GM19351 (cell line): ENCODE data around the gene METTL15.
"Not testable (repeated sequence)": the region's sequence is repeated elsewhere in the genome, so short reads cannot be mapped to it uniquely, and the experiment has no call there.

Experiments
- ATAC-seq: cut with Tn5 transposase; IDR thresholded peaks from one replicate; pipeline ENCODE4 v1.9.1; 2021; ENCODE audit warnings: mild to moderate bottlenecking, moderate library complexity; ENCODE audit not compliant: unreplicated experiment

METTL15 gene

DNA sequence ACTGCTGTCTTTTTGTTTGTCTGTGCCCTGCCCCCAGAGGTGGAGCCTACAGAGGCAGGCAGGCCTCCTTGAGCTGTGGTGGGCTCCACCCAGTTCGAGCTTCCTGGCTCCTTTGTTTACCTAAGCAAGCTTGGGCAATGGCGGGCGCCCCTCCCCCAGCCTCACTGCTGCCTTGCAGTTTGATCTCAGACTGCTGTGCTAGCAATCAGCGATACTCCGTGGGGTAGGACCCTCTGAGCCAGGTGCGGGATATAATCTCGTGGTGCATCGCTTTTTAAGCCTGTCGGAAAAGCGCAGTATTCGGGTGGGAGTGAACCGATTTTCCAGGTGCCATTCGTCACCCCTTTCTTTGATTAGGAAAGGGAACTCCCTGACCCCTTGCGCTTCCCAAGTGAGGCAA lies 269.9 kb downstream of the METTL15 start:
- ATAC-seq, result not testable (repeated sequence)
